Psoas muscle (tissue), 8 donors: ENCODE measurements around the gene SLC35A3. TPM values are rescaled to one million over a fixed set of nuclear protein-coding genes. Genes with fewer than 3 reads are reported as not detected.

Source experiments
- ATAC-seq, 4 donors: fragments of 200-7000 bp; cut with Tn5 transposase; one replicate each; pipeline ENCODE4 v1.9.1; 2020; ENCODE audit warnings: moderate library complexity in 3 of 4, mild to moderate bottlenecking in 2 of 4
- DNase-seq, 2 donors: peaks; one replicate each; pipeline ENCODE4 v3.0.0-alpha.2; 2020
- H3K27ac ChIP-seq: fragments of 200-600 bp; one replicate; pipeline ENCODE4 v1.8.0; 2022
- H3K27me3 ChIP-seq, 3 donors: fragments of 200-600 bp in 1 of 3; one replicate each; pipeline versions ENCODE4 v1.6.1 to v1.8.0; 2013 to 2022; ENCODE audit warnings: low read length in 2 of 3, mild to moderate bottlenecking in 2 of 3, moderate library complexity in 1 of 3; ENCODE audit not compliant: insufficient read depth in 3 of 3
- H3K36me3 ChIP-seq, 2 donors: fragments of 200-600 bp in 1 of 2; one replicate each; pipeline versions ENCODE4 v1.6.1 to v1.8.0; 2013 to 2022; ENCODE audit warnings: low read depth in 1 of 2, mild to moderate bottlenecking in 1 of 2, moderate library complexity in 1 of 2; ENCODE audit not compliant: insufficient read depth in 1 of 2
- H3K4me1 ChIP-seq: fragments of 200-600 bp; one replicate; pipeline ENCODE4 v1.8.0; 2022
- H3K4me3 ChIP-seq: fragments of 200-600 bp; one replicate; pipeline ENCODE4 v1.8.0; 2022; ENCODE audit warnings: mild to moderate bottlenecking
- H3K9me3 ChIP-seq: fragments of 200-600 bp; one replicate; pipeline ENCODE4 v1.8.0; 2022
- CTCF ChIP-seq: fragments of 200-600 bp; IDR thresholded peaks from one replicate; pipeline ENCODE4 v1.8.0; 2022; ENCODE audit warnings: antibody characterized with exemption
- WGBS, 3 donors: extraction: QIAGEN DNeasy Blood & Tissue Kit; methylation state at CpG; one replicate each; pipeline versions ENCODE4 v1.1.6 to v1.1.7; 2013; 5-methylcytosine and 5-hydroxymethylcytosine counted together
- intact Hi-C, 2 donors: fragments of 100-400 bp; cut with DNase I; formaldehyde crosslinking; loops; one replicate each; pipeline versions ENCODE4 v1.11.0 to v1.14.2; 2022
- polyA plus RNA-seq, 3 donors: library from polyadenylated mRNA; stranded (reverse); fragments of 200-250 nt; gene quantifications; one replicate each; pipeline ENCODE4 v1.2.3, GENCODE V29; 2013
- total RNA-seq, 4 donors: library from RNA; stranded (reverse); fragmentation: NEBNext Ultra II Directional in 2 of 4; extraction: Animal tissue kit (Norgen Biotek cat#: 25700) in 2 of 4; gene quantifications; one replicate each; pipeline versions ENCODE4 v1.2.1 to v1.2.4, GENCODE V29; 2021 to 2023
- donor health status: healthy with polysubstance abuse.
- donor health status: DM: no; HTN: no; CAD: no; lungs with moderate emphysema.
- donor health status: Bipolar disorder and iron deficiency.
- donor health status: healthy.
- donor health status: DM: yes; HTN: yes; CAD: no.
- donor health status: DM: no; HTN: no; CAD: no.
- donor health status: DM: no; HTN: no; CAD: no.
- donor health status: DM: yes; HTN: yes; CAD: no.

The SLC35A3 gene
- total and polyA plus RNA-seq, 7 donors: 3.5 to 8.6 (median 6.4) TPM

GRCh38 chr1:100061681-100062080 lies 91.9 kb downstream of the SLC35A3 start:
- DNase-seq: no peak
- Histone ChIP-seq H3K36me3 (peaks cover 2 to 85% of the 10 kb centered on the region in 2 donors), H3K4me1 (no peaks in the 10 kb centered on the region), H3K27me3 (no peaks in the 10 kb centered on the region), H3K4me3 (no peak overlapping the region), H3K9me3 (no peaks in the 10 kb centered on the region), H3K27ac (no peak overlapping the region)
- no peak for TF ChIP-seq CTCF
- intact Hi-C loops: no loop called here
- no peak for ATAC-seq
- 95 to 98% (median 97%) methylated on average over 3 of the region's 3 CpGs for WGBS, 3 donors

GRCh38 chr1:100065183-100065968 lies 95.6 kb downstream of the SLC35A3 start:
- WGBS, 3 donors: 88 to 94% (median 88%) methylated on average over 1 of the region's 1 CpG
- no peak for ATAC-seq
- Histone ChIP-seq H3K9me3 (no peaks in the 10 kb centered on the region), H3K4me1 (no peaks in the 10 kb centered on the region), H3K27me3 (no peaks in the 10 kb centered on the region), H3K4me3 (no peak overlapping the region), H3K36me3 (peaks cover 2 to 90% of the 10 kb centered on the region in 2 donors), H3K27ac (no peak overlapping the region)
- TF ChIP-seq CTCF: no peak
- DNase-seq: no peak
- intact Hi-C loops: no loop called here

- WGBS, 3 donors: 89 to 91% (median 89%) methylated on average over 2 of the region's 2 CpGs
- DNase-seq: no peak
- ATAC-seq: peak in 1 of 4 donors; percentile 30
- Histone ChIP-seq H3K27me3 (no peaks in the 10 kb centered on the region), H3K36me3 (peaks cover 2 to 90% of the 10 kb centered on the region in 2 donors), H3K4me1 (no peaks in the 10 kb centered on the region), H3K27ac (no peak overlapping the region), H3K4me3 (no peak overlapping the region), H3K9me3 (no peaks in the 10 kb centered on the region)
- no peak for TF ChIP-seq CTCF
- intact Hi-C loops: no loop called here
Measured at GRCh38 chr1:100065969-100066227, 96.1 kb downstream of the SLC35A3 start.

- Histone ChIP-seq H3K4me1 (no peaks in the 10 kb centered on the region), H3K27ac (no peak overlapping the region), H3K36me3 (peaks cover 2 to 85% of the 10 kb centered on the region in 2 donors), H3K9me3 (no peaks in the 10 kb centered on the region), H3K27me3 (no peaks in the 10 kb centered on the region), H3K4me3 (no peak overlapping the region)
- 97 to 100% (median 98%) methylated on average over 5 of the region's 5 CpGs for WGBS, 3 donors
- ATAC-seq (no peak), DNase-seq (no peak)
- intact Hi-C loops: no loop called here
- no peak for TF ChIP-seq CTCF
Measured at GRCh38 chr1:100070201-100070939, 100.6 kb downstream of the SLC35A3 start.
